SK-N-MC (cell line): ENCODE measurements around the gene PDLIM5.
"Not testable (repeated sequence)": the region's sequence is repeated elsewhere in the genome, so short reads cannot be mapped to it uniquely, and the experiment has no call there.

Experiments
- DNase-seq: peaks from one replicate; pipeline ENCODE4 v3.0.0-alpha.2; 2011; ENCODE audit warnings: low read depth, low spot score
- H3K27ac ChIP-seq: fragments of 200-600 bp; sonication (generic); 2 replicates; pipeline ENCODE4 v1.5.1; 2016; ENCODE audit warnings: mixed run types
- H3K36me3 ChIP-seq: fragments of 200-600 bp; sonication (generic); 2 replicates; pipeline ENCODE4 v1.6.1; 2017; ENCODE audit warnings: antibody characterized with exemption, low read length, mixed read lengths; ENCODE audit not compliant: insufficient read depth
- H3K4me3 ChIP-seq: fragments of 200-600 bp; sonication (generic); 2 replicates; pipeline ENCODE4 v1.5.1; 2016
- H3K9ac ChIP-seq: fragments of 200-600 bp; sonication (generic); 2 replicates; pipeline ENCODE4 v1.8.0; 2017; ENCODE audit warnings: mixed run types, mixed read lengths; ENCODE audit not compliant: insufficient read length
- H3K9me3 ChIP-seq: fragments of 200-600 bp; sonication (generic); 2 replicates; pipeline ENCODE4 v1.6.1; 2017; ENCODE audit warnings: low read depth, mild to moderate bottlenecking, antibody characterized with exemption, low read length, moderate library complexity, mixed read lengths
- EZH2 ChIP-seq: fragments of 200-600 bp; sonication (generic); IDR thresholded peaks from one replicate; pipeline ENCODE4 v1.6.1; 2017; ENCODE audit warnings: antibody characterized with exemption
- FOXP2 ChIP-seq: optimal IDR thresholded peaks from 2 replicates; pipeline ENCODE3; 2011; ENCODE audit warnings: mild to moderate bottlenecking, moderate library complexity; ENCODE audit not compliant: insufficient read depth; ENCODE audit errors: extremely low read length, control extremely low read depth
- POLR2AphosphoS5 ChIP-seq: IDR thresholded peaks from 2 replicates; pipeline ENCODE4 v1.6.1; 2012; ENCODE audit warnings: mild to moderate bottlenecking, low read depth, low read length, borderline replicate concordance

Gene PDLIM5

GRCh38 chr4:94451695-94452475, at the start of gene PDLIM5:
TSS of gene PDLIM5 (plus strand) at chr4:94451942. CDS start at chr4:94455289, 3,347 bp downstream.
- no peaks in the 10 kb centered on the region for H3K9me3 ChIP-seq
- H3K27ac ChIP-seq = peak within 1 kb of the TSS; percentile 90
- H3K9ac ChIP-seq = peak within 1 kb of the TSS; percentile 85
- H3K36me3 ChIP-seq = peaks cover 3% of the 10 kb centered on the region; the same call in 1 of the 2 replicates
- no peak for DNase-seq
- peak within 1 kb of the TSS; percentile 86 for H3K4me3 ChIP-seq
- TF ChIP-seq POLR2AphosphoS5 (peak; percentile 90), FOXP2 (no peak), EZH2 (no peak)

DNA sequence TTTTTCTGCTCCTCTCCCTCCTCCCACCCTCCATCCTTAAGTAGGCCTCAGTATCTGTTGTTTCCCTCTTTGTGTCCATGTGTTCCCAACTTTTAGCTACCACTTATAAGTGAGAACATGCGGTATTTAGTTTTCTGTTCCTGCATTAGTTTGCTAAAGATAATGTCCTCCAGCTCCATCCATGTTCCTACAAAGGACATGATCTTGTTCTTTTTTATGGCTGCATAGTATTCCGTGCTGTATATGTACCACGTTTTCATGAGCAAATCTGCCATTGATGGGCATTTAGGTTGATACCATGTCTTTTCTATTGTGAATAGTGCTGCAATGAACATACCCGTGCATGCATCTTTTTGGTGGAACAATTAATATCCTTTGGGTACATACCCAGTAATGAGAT, 49.3 kb upstream of the PDLIM5 start:
- DNase-seq, H3K9me3 ChIP-seq, H3K4me3 ChIP-seq, H3K36me3 ChIP-seq, H3K9ac ChIP-seq, H3K27ac ChIP-seq: not testable (repeated sequence)

DNA sequence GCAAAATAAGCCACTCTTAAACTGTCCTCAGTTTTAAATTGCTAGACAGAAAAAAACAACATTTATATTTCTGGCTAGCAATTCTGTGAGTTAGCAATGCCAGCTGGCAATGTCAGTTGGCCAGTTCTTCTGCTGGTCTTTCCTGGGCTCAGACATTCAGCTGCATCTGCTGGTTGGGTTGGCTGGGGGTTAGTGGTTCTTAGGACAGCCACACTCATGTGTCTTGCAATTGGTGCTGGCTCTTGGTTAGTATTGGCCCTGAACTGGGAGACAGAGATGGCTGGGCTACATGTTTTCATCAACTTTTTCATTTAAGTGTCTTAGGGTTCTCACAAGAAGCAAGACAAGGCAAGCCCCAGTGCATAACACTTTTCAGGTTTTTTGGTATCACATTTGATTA, 48.0 kb upstream of the PDLIM5 start:
- no peak for DNase-seq
- Histone ChIP-seq H3K27ac (no peak overlapping the region), H3K9ac (no peak overlapping the region), H3K36me3 (no peaks in the 10 kb centered on the region), H3K9me3 (no peaks in the 10 kb centered on the region), H3K4me3 (no peak overlapping the region)
- no peak for TF ChIP-seq POLR2AphosphoS5
- no peak for TF ChIP-seq EZH2
- TF ChIP-seq FOXP2 = no peak

DNA sequence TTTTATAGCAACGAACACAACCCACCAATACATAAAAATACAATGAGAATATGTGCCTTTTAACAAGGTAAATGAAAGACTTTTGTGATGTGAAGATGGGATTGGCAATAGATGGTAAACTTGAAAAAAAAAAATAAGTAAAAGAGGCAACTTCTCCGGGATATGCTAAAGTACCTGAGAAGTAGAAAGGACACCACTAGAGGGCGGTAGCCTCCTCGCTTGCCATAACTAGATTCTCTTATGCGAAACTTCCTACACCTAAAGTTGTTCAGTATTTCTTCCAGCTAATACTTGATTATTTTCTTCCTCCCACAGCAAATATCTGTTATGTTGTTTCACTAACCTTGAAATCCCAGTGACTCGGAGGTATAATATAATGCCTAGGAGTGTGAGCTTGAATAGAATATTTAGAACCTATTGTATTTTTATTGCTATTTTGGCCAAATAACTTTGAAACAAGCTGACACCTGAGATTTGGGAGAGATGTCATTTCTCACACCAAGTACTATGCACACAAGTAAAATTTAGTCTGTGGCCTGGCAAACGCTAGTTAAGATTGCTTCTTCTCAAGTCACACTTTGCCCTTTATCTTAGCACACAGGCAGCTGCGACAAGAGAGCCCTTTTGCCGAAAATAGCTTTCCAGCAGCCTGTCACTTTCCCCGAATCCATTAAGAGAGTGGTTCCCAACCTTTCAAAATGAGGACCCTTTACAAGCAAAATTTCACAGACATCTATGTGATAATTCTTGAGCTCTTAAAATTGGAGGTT, 44.9 kb upstream of the PDLIM5 start:
- Histone ChIP-seq H3K9ac (no peak overlapping the region), H3K9me3 (no peaks in the 10 kb centered on the region), H3K36me3 (no peaks in the 10 kb centered on the region), H3K27ac (no peak overlapping the region), H3K4me3 (peak overlapping the region; percentile 9; the same call in 1 of the 2 replicates)
- TF ChIP-seq EZH2 = no peak
- no peak for TF ChIP-seq POLR2AphosphoS5
- TF ChIP-seq FOXP2 = no peak
- peak; percentile 88 for DNase-seq

- no peaks in the 10 kb centered on the region for H3K36me3 ChIP-seq
- TF ChIP-seq EZH2 (no peak), POLR2AphosphoS5 (no peak), FOXP2 (no peak)
- no peaks in the 10 kb centered on the region for H3K9me3 ChIP-seq
- DNase-seq = no peak
- no peak overlapping the region for H3K9ac ChIP-seq
- H3K4me3 ChIP-seq = no peak overlapping the region
- H3K27ac ChIP-seq = peak overlapping the region; percentile 98
Measured at GRCh38 chr4:94407846-94408245, 43.9 kb upstream of the PDLIM5 start.

DNA sequence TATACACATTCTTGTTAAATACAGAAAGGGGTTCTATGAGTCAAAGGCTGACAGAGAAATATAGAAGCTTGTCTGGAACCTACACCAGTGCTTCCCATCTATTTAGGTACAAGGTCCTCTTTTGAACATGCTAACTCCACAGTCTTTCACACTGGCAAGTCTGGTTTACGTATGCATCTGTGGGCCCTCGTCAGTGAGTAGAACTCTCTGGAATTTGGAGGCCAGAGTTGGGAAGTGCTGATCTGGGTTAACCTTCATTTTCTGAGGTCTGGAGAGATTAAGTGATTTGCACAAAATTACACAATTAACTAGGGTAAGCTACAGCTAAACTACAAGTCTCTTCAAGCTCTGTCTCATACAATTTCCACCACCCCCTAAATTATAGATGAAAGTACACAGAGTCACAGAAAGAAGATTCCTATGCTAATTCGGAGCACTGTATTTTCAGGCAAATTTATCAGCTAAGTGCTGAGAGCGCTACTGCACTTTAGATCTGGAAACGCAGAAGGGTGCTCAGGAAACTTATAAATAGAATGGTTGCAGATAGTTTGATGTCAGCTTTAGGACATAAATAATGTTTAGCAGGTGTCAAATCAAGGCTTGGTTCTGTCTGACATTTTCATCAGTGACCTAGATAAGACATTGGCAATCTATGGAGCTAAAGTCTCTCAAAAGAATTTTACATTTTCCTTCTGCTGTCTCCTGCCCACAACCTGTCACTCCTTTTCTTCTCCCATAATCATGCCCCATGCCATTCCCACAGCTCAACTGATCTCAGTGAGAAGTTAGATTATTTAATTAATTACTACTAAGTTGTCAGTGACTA, 43.0 kb upstream of the PDLIM5 start:
- no peak for DNase-seq
- no peak for TF ChIP-seq POLR2AphosphoS5
- no peak for TF ChIP-seq FOXP2
- no peak for TF ChIP-seq EZH2
- no peaks in the 10 kb centered on the region for H3K9me3 ChIP-seq
- peak overlapping the region; percentile 61 for H3K4me3 ChIP-seq
- peak overlapping the region; percentile 98 for H3K27ac ChIP-seq
- peak overlapping the region; percentile 14 for H3K9ac ChIP-seq
- no peaks in the 10 kb centered on the region for H3K36me3 ChIP-seq

GRCh38 chr4:94409375-94409679, 42.4 kb upstream of the PDLIM5 start:
- no peak overlapping the region for H3K9ac ChIP-seq
- no peaks in the 10 kb centered on the region for H3K36me3 ChIP-seq
- H3K4me3 ChIP-seq = no peak overlapping the region
- TF ChIP-seq EZH2 (no peak), FOXP2 (no peak), POLR2AphosphoS5 (no peak)
- peak overlapping the region; percentile 98 for H3K27ac ChIP-seq
- no peaks in the 10 kb centered on the region for H3K9me3 ChIP-seq
- DNase-seq = no peak

- H3K27ac ChIP-seq = peak overlapping the region; percentile 98
- peak overlapping the region; percentile 73 for H3K4me3 ChIP-seq
Measured at GRCh38 chr4:94409962-94410361, 41.8 kb upstream of the PDLIM5 start.

More at GRCh38 chr4:94409962-94410361, 41.8 kb upstream of the PDLIM5 start:
- Histone ChIP-seq H3K9me3 (no peaks in the 10 kb centered on the region), H3K9ac (peak overlapping the region; percentile 76), H3K36me3 (no peaks in the 10 kb centered on the region)
- DNase-seq = no peak
- no peak for TF ChIP-seq FOXP2
- no peak for TF ChIP-seq POLR2AphosphoS5
- no peak for TF ChIP-seq EZH2
